CD4-positive, CD25-positive, alpha-beta regulatory T cell (primary cell): Measurements from ENCODE around the gene NEURL1. TPM values are rescaled to one million over a fixed set of nuclear protein-coding genes. Genes with fewer than 3 reads are reported as not detected.

Source experiments
- ATAC-seq, 2 donors: fragments of 150-1000 bp; cut with Tn5 transposase; one replicate each; pipeline ENCODE4 v1.10.0; 2021; ENCODE audit warnings: low read depth in 2 of 2, moderate number of reproducible peaks in 2 of 2, moderate library complexity in 1 of 2
- DNase-seq, 3 donors: peaks; one replicate each; pipeline versions ENCODE4 v3.0.0 to v3.0.0-alpha.2; 2012 to 2022; ENCODE audit warnings: mixed read lengths in 1 of 3
- H3K27ac ChIP-seq: one replicate; pipeline ENCODE4 v1.7.0; 2013; ENCODE audit warnings: mild to moderate bottlenecking, low read length; ENCODE audit not compliant: insufficient read depth, poor library complexity, severe bottlenecking
- H3K27me3 ChIP-seq: one replicate; pipeline ENCODE4 v1.7.0; 2013; ENCODE audit warnings: low read length; ENCODE audit not compliant: control insufficient read depth, insufficient read depth
- H3K36me3 ChIP-seq: one replicate; pipeline ENCODE4 v1.7.0; 2013; ENCODE audit warnings: mild to moderate bottlenecking, low read length, moderate library complexity; ENCODE audit not compliant: control insufficient read depth, insufficient read depth
- H3K4me1 ChIP-seq: 2 replicates; pipeline ENCODE4 v1.7.0; 2013; ENCODE audit warnings: mild to moderate bottlenecking, low read length; ENCODE audit not compliant: insufficient read depth, control insufficient read depth, poor library complexity, severe bottlenecking
- H3K4me3 ChIP-seq: one replicate; pipeline ENCODE4 v1.7.0; 2013; ENCODE audit warnings: low read depth, mild to moderate bottlenecking, low read length, moderate library complexity
- H3K9me3 ChIP-seq, 2 experiments: 1 replicate in 1 of 2; 2 replicates in 1 of 2; pipeline ENCODE4 v1.7.0; 2013; ENCODE audit warnings: low read length in 2 of 2, mild to moderate bottlenecking in 1 of 2, moderate library complexity in 1 of 2; ENCODE audit not compliant: control insufficient read depth in 2 of 2
- H3K27ac Mint-ChIP-seq, 3 donors: one replicate each; pipeline ENCODE4 v1.8.0; 2020 to 2022; ENCODE audit warnings: mild to moderate bottlenecking in 3 of 3, mixed read lengths in 3 of 3, moderate library complexity in 2 of 3
- H3K27me3 Mint-ChIP-seq: one replicate; pipeline ENCODE4 v1.8.0; 2022; ENCODE audit warnings: mild to moderate bottlenecking, mixed read lengths
- H3K36me3 Mint-ChIP-seq: one replicate; pipeline ENCODE4 v1.8.0; 2020; ENCODE audit warnings: mixed read lengths
- H3K4me1 Mint-ChIP-seq, 4 donors: one replicate each; pipeline ENCODE4 v1.8.0; 2020 to 2022; ENCODE audit warnings: mixed read lengths in 4 of 4, mild to moderate bottlenecking in 1 of 4
- H3K4me3 Mint-ChIP-seq, 4 donors: one replicate each; pipeline ENCODE4 v1.8.0; 2020 to 2022; ENCODE audit warnings: mild to moderate bottlenecking in 4 of 4, mixed read lengths in 4 of 4, moderate library complexity in 3 of 4
- H3K9me3 Mint-ChIP-seq, 7 donors: one replicate each; pipeline ENCODE4 v1.8.0; 2020 to 2022; ENCODE audit warnings: mixed read lengths in 7 of 7, mild to moderate bottlenecking in 3 of 7, moderate library complexity in 2 of 7
- polyA plus RNA-seq, 4 donors: library from polyadenylated mRNA; unstranded; fragments of 300-500 nt; fragmentation: Illumina TruSeq; gene quantifications; one replicate each; pipeline ENCODE4 v1.2.3, GENCODE V29; 2021
- total RNA-seq: library from RNA; stranded (reverse); gene quantifications from one replicate; pipeline ENCODE4 v1.2.3, GENCODE V29; 2022

NEURL1 gene
- total and polyA plus RNA-seq, 5 donors from 2014 or later: 0.29 to 1.1 (median 0.71) TPM

- Histone ChIP-seq H3K9me3 (no peaks in the 10 kb centered on the region), H3K27ac (no peak overlapping the region), H3K36me3 (no peaks in the 10 kb centered on the region), H3K27me3 (peaks cover 5% of the 10 kb centered on the region), H3K4me1 (no peaks in the 10 kb centered on the region), H3K4me3 (no peak overlapping the region)
- H3K27me3 Mint-ChIP-seq: peaks cover 43% of the 10 kb centered on the region
- H3K4me1 Mint-ChIP-seq: peaks cover 0 to 20% (median 7%) of the 10 kb centered on the region in 4 donors
- DNase-seq: no peak
- H3K4me3 Mint-ChIP-seq: peak overlapping the region in 1 of 4 donors; percentile 4
- no peak overlapping the region for H3K27ac Mint-ChIP-seq
- H3K36me3 Mint-ChIP-seq: no peaks in the 10 kb centered on the region
- no peaks in the 10 kb centered on the region for H3K9me3 Mint-ChIP-seq
- no peak for ATAC-seq
Observed at GRCh38 chr10:103552856-103553742, 59.6 kb downstream of the NEURL1 start.

DNA sequence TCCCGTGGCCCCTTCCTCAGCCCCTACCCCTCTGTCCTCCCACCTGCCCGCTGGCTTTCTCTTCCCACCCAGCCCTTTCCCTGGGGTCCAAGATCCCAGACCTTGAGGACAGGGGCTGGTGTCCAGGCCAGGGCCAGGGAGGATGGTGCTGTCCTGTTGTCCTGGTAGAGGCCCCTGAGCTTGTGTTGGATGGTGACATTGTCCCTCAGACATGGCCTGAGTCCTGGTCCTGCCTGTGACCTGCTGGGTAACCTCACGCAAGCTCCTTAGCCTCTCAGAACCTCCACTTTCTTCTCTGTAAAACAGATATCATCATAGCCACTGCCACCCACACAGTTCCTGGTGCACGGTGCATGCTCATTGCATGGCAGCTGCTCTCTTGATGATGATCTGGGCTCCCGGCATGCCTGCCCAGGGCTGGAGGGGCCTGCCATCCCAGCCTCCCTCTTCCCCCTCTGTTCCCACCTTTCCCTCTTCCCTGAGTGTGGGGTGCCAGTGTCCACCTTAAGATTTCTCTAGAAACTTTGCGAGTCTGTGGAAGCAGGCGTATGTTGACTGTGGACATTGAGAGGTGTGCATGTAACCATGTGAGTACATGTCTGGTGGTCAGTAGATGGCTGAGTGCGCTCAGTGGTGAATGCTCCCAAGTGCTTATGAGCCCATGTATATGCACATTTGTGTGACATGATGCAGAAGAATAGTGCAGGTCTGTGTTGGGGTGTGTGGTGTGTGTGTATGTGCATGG lies 60.4 kb downstream of the NEURL1 start:
- Histone ChIP-seq H3K36me3 (no peaks in the 10 kb centered on the region), H3K27ac (no peak overlapping the region), H3K9me3 (no peaks in the 10 kb centered on the region), H3K4me3 (no peak overlapping the region), H3K27me3 (peaks cover 5% of the 10 kb centered on the region), H3K4me1 (no peaks in the 10 kb centered on the region)
- no peak for ATAC-seq
- Mint-ChIP-seq H3K27ac (no peak overlapping the region), H3K4me1 (peaks cover 0 to 20% (median 7%) of the 10 kb centered on the region in 4 donors), H3K36me3 (no peaks in the 10 kb centered on the region), H3K4me3 (peak overlapping the region in 2 of 4 donors; percentile 2 to 47), H3K9me3 (no peaks in the 10 kb centered on the region), H3K27me3 (peaks cover 44% of the 10 kb centered on the region)
- peak in 1 of 3 donors; percentile 20 for DNase-seq

DNA sequence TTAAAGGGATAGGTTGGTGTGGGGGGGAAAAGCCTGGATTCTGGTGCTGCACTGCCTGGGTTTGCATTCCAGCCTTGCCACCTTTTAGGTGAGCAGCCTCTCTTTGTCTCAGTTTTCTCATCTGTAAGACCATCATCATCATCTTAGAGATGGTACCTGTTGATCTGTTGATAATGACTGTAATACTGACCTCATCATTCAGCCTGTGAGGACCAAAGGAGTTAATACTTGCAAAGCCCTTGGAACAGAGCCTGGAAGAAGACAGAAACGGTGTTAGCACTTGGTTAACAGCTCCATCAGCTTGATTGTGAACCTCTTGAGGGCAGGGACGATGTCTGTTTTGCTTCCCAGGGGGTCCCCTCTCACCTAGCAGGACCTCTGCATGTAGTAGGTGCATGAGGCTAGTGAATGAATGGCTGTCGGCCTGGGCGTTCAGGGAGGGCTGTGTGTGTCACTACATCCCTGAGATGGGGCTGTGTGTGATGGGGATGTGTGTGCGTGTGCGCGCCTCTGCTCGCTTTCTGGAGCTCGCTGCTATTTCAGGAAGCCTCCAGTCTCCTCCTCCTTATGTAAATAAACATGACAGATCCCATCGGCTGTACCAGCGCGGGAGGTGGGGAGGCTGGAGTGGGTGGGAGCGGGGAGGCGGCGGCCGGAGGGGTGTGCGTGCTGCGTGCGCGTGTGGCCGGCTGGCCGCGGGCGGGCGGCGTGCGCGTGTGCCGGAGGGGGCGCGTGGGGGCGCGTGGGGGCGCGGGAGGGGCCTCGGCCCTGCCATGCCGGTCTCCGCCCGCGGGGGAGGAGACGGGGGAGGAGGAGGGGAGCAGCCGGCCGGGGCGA lies 61.2 kb downstream of the NEURL1 start:
- no peak overlapping the region for H3K27ac ChIP-seq
- H3K27me3 ChIP-seq: peaks cover 5% of the 10 kb centered on the region
- Mint-ChIP-seq H3K36me3 (no peaks in the 10 kb centered on the region), H3K27ac (no peak overlapping the region), H3K27me3 (peaks cover 47% of the 10 kb centered on the region), H3K4me1 (peaks cover 0 to 20% (median 7%) of the 10 kb centered on the region in 4 donors), H3K4me3 (peak overlapping the region in 3 of 4 donors; percentile 45 to 77 (median 66)), H3K9me3 (peaks cover 0 to 1% (median 0%) of the 10 kb centered on the region in 7 donors)
- H3K4me3 ChIP-seq: no peak overlapping the region
- ATAC-seq: peak in 1 of 2 donors; percentile 36
- no peaks in the 10 kb centered on the region for H3K4me1 ChIP-seq
- no peaks in the 10 kb centered on the region for H3K9me3 ChIP-seq
- H3K36me3 ChIP-seq: no peaks in the 10 kb centered on the region
- DNase-seq: peak in 1 of 3 donors; percentile 17

- no peak overlapping the region for H3K4me3 ChIP-seq
Observed at GRCh38 chr10:103555325-103555649, 61.8 kb downstream of the NEURL1 start.

GRCh38 chr10:103555712-103556111 lies 62.2 kb downstream of the NEURL1 start:
- Histone ChIP-seq H3K27me3 (peaks cover 5% of the 10 kb centered on the region), H3K9me3 (no peaks in the 10 kb centered on the region), H3K4me3 (no peak overlapping the region), H3K27ac (no peak overlapping the region), H3K36me3 (no peaks in the 10 kb centered on the region), H3K4me1 (no peaks in the 10 kb centered on the region)
- DNase-seq (no peak), ATAC-seq (no peak)
- peaks cover 0 to 20% (median 6%) of the 10 kb centered on the region in 4 donors for H3K4me1 Mint-ChIP-seq
- peaks cover 53% of the 10 kb centered on the region for H3K27me3 Mint-ChIP-seq
- H3K9me3 Mint-ChIP-seq: peaks cover 0 to 3% (median 0%) of the 10 kb centered on the region in 7 donors
- peak overlapping the region in 2 of 4 donors; percentile 22 to 46 for H3K4me3 Mint-ChIP-seq
- no peaks in the 10 kb centered on the region for H3K36me3 Mint-ChIP-seq
- H3K27ac Mint-ChIP-seq: no peak overlapping the region

More at GRCh38 chr10:103555325-103555649, 61.8 kb downstream of the NEURL1 start:
- H3K27ac Mint-ChIP-seq: no peak overlapping the region
- H3K36me3 ChIP-seq: no peaks in the 10 kb centered on the region
- H3K27ac ChIP-seq: no peak overlapping the region
- H3K9me3 ChIP-seq: no peaks in the 10 kb centered on the region
- H3K4me3 Mint-ChIP-seq: peak overlapping the region in 2 of 4 donors; percentile 22 to 46
- H3K27me3 ChIP-seq: peaks cover 5% of the 10 kb centered on the region
- no peaks in the 10 kb centered on the region for H3K36me3 Mint-ChIP-seq
- H3K9me3 Mint-ChIP-seq: peaks cover 0 to 3% (median 0%) of the 10 kb centered on the region in 7 donors
- ATAC-seq: no peak
- H3K27me3 Mint-ChIP-seq: peaks cover 53% of the 10 kb centered on the region
- no peak for DNase-seq
- no peaks in the 10 kb centered on the region for H3K4me1 ChIP-seq
- H3K4me1 Mint-ChIP-seq: peaks cover 0 to 20% (median 6%) of the 10 kb centered on the region in 4 donors

DNA sequence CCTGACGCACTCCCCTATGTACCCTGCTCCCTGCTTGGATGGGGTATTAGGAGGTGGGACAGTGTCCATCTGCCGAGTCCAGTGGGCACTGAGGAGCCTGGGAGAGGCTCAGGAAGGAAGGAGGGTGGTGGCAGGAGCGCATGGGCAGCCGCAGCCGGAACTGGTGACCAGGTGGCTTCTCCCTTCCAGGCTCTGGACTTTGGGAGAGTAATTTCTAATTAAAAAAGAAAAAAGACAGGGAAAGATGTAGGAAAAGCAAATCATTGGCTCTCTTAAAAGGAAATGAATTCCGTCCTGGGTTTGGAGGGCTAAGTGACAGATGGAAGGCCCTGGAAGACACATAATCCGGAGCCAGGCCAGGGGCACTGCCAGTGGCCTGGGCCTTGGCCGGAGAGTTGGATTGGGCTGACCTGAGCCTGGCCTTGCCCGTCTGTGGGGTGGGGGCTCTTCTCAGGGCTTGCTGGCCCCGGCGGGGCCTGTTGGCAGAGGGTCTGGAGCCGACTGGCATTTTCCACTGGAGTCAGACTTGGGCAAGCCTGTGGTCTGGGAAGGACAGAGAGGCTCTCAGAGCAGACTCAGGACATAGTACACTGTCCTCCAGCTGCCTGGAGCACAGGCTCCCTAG lies 63.0 kb downstream of the NEURL1 start:
- peaks cover 0 to 3% (median 0%) of the 10 kb centered on the region in 7 donors for H3K9me3 Mint-ChIP-seq
- peaks cover 0 to 20% (median 6%) of the 10 kb centered on the region in 4 donors for H3K4me1 Mint-ChIP-seq
- Histone ChIP-seq H3K27ac (no peak overlapping the region), H3K27me3 (peaks cover 5% of the 10 kb centered on the region), H3K36me3 (no peaks in the 10 kb centered on the region), H3K9me3 (no peaks in the 10 kb centered on the region), H3K4me3 (no peak overlapping the region), H3K4me1 (no peaks in the 10 kb centered on the region)
- H3K27ac Mint-ChIP-seq: no peak overlapping the region
- no peaks in the 10 kb centered on the region for H3K36me3 Mint-ChIP-seq
- no peak overlapping the region for H3K4me3 Mint-ChIP-seq
- DNase-seq (no peak), ATAC-seq (no peak)
- peaks cover 55% of the 10 kb centered on the region for H3K27me3 Mint-ChIP-seq

DNA sequence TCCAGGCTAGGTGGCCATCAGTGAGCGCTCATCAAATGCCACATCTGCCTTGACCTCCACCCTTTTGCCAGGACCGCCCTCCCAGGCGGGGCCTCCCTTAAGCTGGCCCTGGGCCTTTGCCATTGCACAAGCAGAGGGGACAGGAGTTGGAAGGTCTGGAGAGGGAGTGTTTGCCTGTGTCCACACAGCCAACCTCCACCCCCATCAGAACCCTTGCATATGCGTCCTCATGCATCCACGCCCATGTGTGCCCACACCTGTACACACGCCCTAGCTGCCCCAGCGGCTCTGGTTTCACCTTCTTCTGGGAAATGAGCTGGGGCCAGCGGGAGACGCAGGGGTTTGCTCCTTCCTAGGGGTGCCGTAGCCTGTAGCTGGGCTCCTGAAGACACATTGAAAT lies 64.0 kb downstream of the NEURL1 start:
- no peak overlapping the region for H3K4me3 Mint-ChIP-seq
- no peak overlapping the region for H3K27ac ChIP-seq
- ATAC-seq (no peak), DNase-seq (no peak)
- no peak overlapping the region for H3K4me3 ChIP-seq
- no peak overlapping the region for H3K27ac Mint-ChIP-seq
- H3K36me3 ChIP-seq: no peaks in the 10 kb centered on the region
- H3K27me3 ChIP-seq: peaks cover 5% of the 10 kb centered on the region
- H3K36me3 Mint-ChIP-seq: no peaks in the 10 kb centered on the region
- H3K4me1 Mint-ChIP-seq: peaks cover 0 to 20% (median 6%) of the 10 kb centered on the region in 4 donors
- H3K27me3 Mint-ChIP-seq: peaks cover 58% of the 10 kb centered on the region
- H3K4me1 ChIP-seq: no peaks in the 10 kb centered on the region
- no peaks in the 10 kb centered on the region for H3K9me3 ChIP-seq
- peaks cover 0 to 3% (median 0%) of the 10 kb centered on the region in 7 donors for H3K9me3 Mint-ChIP-seq
